Activated CD4-positive, alpha-beta T cell treated with anti-CD3 and anti-CD28 coated beads, Interleukin-2, amount 50 U/mL, for 48 hours (primary cell): ENCODE data around the gene NME4.

Experiments used
- DNase-seq, 2 experiments: peaks; one replicate each; pipeline ENCODE4 v3.0.0-alpha.2; 2020

NME4 gene

DNA sequence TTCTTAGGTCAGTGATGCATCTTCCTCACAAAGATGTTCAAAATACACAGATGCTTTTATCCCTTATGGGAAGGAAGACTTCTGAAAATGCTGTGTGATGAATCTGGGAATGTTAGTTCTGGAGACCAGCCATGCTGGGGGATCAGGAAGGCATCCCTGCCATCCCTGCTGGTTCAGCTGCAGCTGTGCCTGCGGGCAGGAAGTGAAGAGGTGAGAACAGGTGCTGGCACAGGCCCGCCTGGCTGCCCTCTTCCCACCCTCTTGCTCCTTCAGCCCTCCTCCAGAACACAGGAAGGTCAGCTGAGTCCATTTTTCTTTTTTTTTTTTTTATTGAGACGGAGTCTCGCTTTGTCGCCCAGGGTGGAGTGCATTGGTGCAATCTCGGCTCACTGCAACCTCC lies 43.6 kb downstream of the NME4 start:
- no peak for DNase-seq

DNA sequence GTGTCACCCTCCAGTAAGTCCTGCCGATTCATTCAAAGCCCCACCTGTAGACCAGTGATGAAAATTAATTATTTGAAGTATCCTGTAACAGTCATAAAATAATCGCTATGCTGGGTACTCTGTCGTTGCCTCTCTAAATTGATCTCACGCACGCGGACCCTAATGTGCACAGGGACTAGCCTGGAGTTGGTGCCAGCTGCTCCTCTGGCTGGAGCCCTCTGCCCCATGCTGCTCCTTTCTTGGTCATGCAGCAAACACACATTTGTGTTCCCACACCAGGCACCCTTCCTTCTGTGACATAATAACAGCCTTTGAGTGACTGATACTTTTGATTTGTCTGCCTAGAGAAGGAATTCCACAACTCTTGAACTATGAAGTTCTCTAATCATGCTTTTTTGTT lies 44.4 kb downstream of the NME4 start:
- no peak for DNase-seq

DNA sequence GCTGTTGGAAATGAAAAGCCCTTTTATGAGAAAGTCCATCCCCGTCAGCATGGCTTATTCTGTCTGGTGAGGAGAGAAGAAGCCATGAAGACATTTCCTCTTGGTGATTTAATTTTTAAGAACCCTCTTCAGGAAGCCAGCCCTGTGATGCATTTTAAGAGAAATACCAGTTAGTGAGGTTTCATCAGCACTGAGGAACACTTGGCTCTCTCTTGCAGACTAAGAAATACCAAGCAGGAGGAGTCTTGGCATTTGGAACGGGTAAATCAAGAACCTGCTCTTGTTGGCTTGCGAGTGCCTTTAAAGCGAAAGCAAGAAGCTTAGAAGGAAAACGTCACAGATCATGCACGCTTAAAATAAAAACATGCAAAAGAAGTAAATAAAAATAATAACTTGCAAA lies 46.0 kb downstream of the NME4 start:
- no peak for DNase-seq

DNA sequence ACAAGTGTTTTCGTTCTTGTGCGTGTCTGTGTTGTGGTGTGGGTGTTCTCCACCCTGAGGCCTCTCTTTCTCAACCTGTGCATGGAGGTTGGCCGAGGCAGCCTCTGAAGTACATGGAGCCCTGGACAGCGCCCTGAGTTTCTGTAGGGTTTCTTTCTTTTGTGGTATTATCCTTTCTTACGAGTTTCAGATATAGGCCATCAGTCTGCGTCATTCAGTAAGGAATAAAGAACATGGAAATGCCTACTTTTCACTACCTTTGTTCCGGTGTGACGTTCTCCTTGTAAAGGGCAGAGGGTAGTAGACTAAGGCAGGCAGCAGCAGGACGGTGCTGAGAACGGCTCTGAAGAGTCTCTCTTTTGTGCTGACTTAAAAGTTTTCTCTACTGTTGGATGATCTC lies 47.0 kb downstream of the NME4 start:
- DNase-seq, result no peak

DNA sequence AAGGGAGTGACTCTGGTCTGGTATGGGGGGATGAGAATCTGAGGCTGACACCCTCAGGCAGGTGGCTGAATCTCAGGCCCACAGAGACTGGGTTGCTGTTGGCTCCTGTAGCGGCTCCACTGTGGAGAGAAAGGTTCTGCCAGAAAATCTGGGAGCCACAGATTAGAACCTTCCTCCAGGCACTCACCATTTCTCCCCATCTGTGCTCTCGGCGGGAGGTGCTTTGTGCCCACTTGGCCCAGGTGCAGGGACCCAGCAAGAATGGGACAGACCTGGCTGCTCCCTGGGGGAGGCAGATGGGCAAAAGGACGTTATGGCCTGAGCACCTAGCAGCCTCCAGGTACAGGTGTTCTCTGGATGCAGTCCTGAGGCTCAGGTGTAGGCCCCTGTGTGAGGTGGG lies 48.6 kb downstream of the NME4 start:
- DNase-seq, result no peak
